ENCODE measurements around the gene KLK12. TPM values are rescaled to one million over a fixed set of nuclear protein-coding genes. Genes with fewer than 3 reads are reported as not detected.

KLK12 gene
- total RNA-seq, 1 donor from 2014 or later, result not detected

DNA sequence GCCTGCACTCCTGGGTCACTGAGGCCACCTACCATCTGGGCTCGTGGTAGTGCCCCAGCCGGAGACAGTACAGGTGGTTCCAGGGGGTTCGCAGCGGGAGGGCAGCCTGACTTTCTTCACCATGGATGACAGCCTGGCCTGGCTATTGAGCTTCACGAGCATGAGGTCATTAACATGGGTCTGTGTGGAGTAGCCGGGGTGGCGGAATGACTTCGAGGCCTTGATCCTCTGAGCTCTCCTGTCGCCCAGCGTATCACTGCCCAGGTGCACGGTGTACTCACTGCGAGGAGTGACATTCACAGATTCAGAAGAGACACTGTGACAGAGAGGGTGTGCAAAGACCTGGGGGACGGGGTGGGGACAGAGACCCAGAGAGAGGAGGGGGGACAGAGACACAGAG, 54.6 kb downstream of the KLK12 start:
- DNase-seq, result no peak

DNA sequence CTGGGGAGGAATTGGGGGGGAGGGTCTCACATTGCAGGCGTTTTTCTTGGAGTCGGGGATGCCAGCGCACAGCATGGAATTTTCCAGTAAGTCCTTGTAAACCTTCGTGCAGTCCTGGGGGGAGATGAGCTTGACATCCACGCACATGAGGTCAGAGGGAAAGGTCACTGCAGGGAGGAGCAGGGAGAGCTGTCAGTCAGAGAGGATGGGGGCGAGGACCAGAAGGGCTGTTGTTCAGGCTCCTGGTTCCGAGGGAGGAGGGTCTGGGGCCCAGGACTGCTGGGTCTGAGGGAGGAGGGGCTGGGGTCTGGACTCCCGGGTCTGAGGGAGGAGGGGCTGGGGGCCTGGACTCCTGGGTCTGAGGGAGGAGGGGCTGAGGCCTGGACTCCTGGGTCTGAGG, 55.0 kb downstream of the KLK12 start:
- no peak for DNase-seq

Other genes starting within 250 kb of the KLK12 start
- gene ACP4, start 244.6 kb downstream of the KLK12 start, total RNA-seq, result not detected
- gene KLK1, start 211.2 kb downstream of the KLK12 start, total RNA-seq, result not detected
- gene KLK15, start 201.4 kb downstream of the KLK12 start, total RNA-seq, result not detected
- not detected for gene KLK3, start 180.1 kb downstream of the KLK12 start, total RNA-seq
- not detected for gene KLK2, start 161.6 kb downstream of the KLK12 start, total RNA-seq
- not detected for gene KLK4, start 123.6 kb downstream of the KLK12 start, total RNA-seq
- gene KLK5, start 82.0 kb downstream of the KLK12 start, total RNA-seq, result not detected
- gene KLK6, start 65.4 kb downstream of the KLK12 start, total RNA-seq, result not detected
- gene KLK7, start 51.1 kb downstream of the KLK12 start, total RNA-seq, result not detected
- not detected for gene KLK8, start 33.4 kb downstream of the KLK12 start, total RNA-seq
- not detected for gene KLK10, start 15.3 kb downstream of the KLK12 start, total RNA-seq
- not detected for gene KLK11, start 8.4 kb downstream of the KLK12 start, total RNA-seq
- not detected for gene KLK13, start 30.1 kb upstream of the KLK12 start, total RNA-seq
- not detected for gene KLK14, start 47.9 kb upstream of the KLK12 start, total RNA-seq
- 4.5 TPM for gene CTU1, start 73.4 kb upstream of the KLK12 start, total RNA-seq
- 0.78 TPM for gene SIGLEC9, start 89.9 kb upstream of the KLK12 start, total RNA-seq
- gene SIGLEC7, start 107.3 kb upstream of the KLK12 start, total RNA-seq, result 0.16 TPM
- 0.16 TPM for gene CD33, start 190.1 kb upstream of the KLK12 start, total RNA-seq
- not detected for gene SIGLECL1, start 216.1 kb upstream of the KLK12 start, total RNA-seq